ENCODE data around the gene CDH23. TPM values are rescaled to one million over a fixed set of nuclear protein-coding genes. Genes with fewer than 3 reads are reported as not detected.

The CDH23 gene
- total RNA-seq, 2 experiments from 2014 or later, result 4.6 to 5.2 TPM

DNA sequence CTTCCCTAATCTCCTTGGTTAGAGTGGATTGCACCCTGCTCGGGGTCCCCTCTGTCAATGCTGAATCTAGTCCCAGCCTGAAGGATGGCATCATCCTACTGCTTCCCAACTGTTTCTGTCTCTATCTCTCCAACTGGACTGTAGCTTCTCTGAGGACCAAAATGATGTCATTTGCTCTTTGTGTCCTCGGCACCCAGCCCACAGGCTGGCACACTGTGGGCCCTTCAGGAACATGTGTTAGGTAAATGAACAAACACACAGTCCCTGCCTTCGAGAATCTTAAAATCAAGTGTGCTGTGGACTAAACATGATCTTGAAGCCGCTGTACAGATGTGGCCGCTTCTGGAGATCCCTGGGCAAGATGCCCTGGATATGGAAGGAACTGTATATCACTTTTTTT, 5.0 kb upstream of the CDH23 start:
- H3K4me1 Mint-ChIP-seq (ENCODE audit: low read depth), result no peaks in the 10 kb centered on the region
- ChIA-PET CTCF (interaction anchor here (0.5 kb wide), 1 partner anchor 8 kb away, joined by 3 read pairs; no protein-coding TSS in a partner anchor), POLR2A (no interaction called here)
- no peak overlapping the region for H3K27ac ChIP-seq (ENCODE audit: low read depth in 1 of 2, low read length in 2 of 2)
- H3K27me3 Mint-ChIP-seq, result peaks cover 41% of the 10 kb centered on the region
- H3K4me3 Mint-ChIP-seq, result no peak overlapping the region
- intact Hi-C loops (cut with DNase I, micrococcal nuclease), result no loop called here
- no peak overlapping the region for H3K27ac Mint-ChIP-seq
- H3K4me1 ChIP-seq (ENCODE audit: insufficient read depth, low read length), result peaks cover 7% of the 10 kb centered on the region
- peaks cover 24 to 30% of the 10 kb centered on the region in 2 experiments for H3K27me3 ChIP-seq (ENCODE audit: control insufficient read depth in 1 of 2, insufficient read depth in 2 of 2, low read length in 2 of 2)
- H3K4me3 ChIP-seq (ENCODE audit: low read length), result no peak overlapping the region
- no peaks in the 10 kb centered on the region for H3K36me3 ChIP-seq (ENCODE audit: insufficient read depth, low read length)
- H3K9me3 ChIP-seq (ENCODE audit: control insufficient read depth in 1 of 2, insufficient read depth in 1 of 2, low read length in 2 of 2), result no peaks in the 10 kb centered on the region
- DNase-seq (no peak), ATAC-seq (ENCODE audit: poor library complexity) (no peak)
- no peaks in the 10 kb centered on the region for H3K36me3 Mint-ChIP-seq (ENCODE audit: low read depth)
- TF ChIP-seq, protein P1, sequence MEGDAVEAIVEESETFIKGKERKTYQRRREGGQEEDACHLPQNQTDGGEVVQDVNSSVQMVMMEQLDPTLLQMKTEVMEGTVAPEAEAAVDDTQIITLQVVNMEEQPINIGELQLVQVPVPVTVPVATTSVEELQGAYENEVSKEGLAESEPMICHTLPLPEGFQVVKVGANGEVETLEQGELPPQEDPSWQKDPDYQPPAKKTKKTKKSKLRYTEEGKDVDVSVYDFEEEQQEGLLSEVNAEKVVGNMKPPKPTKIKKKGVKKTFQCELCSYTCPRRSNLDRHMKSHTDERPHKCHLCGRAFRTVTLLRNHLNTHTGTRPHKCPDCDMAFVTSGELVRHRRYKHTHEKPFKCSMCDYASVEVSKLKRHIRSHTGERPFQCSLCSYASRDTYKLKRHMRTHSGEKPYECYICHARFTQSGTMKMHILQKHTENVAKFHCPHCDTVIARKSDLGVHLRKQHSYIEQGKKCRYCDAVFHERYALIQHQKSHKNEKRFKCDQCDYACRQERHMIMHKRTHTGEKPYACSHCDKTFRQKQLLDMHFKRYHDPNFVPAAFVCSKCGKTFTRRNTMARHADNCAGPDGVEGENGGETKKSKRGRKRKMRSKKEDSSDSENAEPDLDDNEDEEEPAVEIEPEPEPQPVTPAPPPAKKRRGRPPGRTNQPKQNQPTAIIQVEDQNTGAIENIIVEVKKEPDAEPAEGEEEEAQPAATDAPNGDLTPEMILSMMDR (IDR thresholded peaks at IDR 0.05), result no peak
- no peaks in the 10 kb centered on the region for H3K9me3 Mint-ChIP-seq

DNA sequence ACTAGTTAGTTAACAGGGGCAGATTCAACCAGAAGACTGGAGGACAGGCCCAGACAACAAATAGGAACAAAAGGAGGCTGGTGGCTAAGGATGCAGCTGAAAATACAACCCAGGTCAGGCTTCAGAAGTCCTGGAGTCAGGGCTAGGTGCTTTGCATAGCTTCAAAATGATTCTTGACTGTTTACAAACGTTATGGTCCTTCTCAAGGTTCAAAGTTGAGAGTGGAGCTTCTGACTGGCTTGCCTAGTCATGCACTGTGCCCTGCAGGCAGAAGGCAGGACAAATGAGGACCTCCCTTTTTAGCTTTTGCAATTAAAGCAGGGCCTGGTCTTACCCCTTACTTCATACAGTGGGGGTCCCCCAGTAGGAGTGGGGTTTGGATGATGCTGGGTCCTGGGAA, 4.4 kb upstream of the CDH23 start:
- DNase-seq, result no peak
- no peak for ATAC-seq (ENCODE audit: poor library complexity)
- TF ChIP-seq, protein P1 (IDR thresholded peaks at IDR 0.05), result no peak
- Mint-ChIP-seq H3K4me3 (no peak overlapping the region), H3K4me1 (ENCODE audit: low read depth) (no peaks in the 10 kb centered on the region), H3K9me3 (no peaks in the 10 kb centered on the region), H3K27ac (no peak overlapping the region), H3K27me3 (peaks cover 41% of the 10 kb centered on the region), H3K36me3 (ENCODE audit: low read depth) (no peaks in the 10 kb centered on the region)
- Histone ChIP-seq H3K27ac (ENCODE audit: low read depth in 1 of 2, low read length in 2 of 2) (no peak overlapping the region), H3K36me3 (ENCODE audit: insufficient read depth, low read length) (no peaks in the 10 kb centered on the region), H3K27me3 (ENCODE audit: control insufficient read depth in 1 of 2, insufficient read depth in 2 of 2, low read length in 2 of 2) (peaks cover 24 to 31% of the 10 kb centered on the region in 2 experiments), H3K4me3 (ENCODE audit: low read length) (no peak overlapping the region), H3K4me1 (ENCODE audit: insufficient read depth, low read length) (peaks cover 8% of the 10 kb centered on the region), H3K9me3 (ENCODE audit: control insufficient read depth in 1 of 2, insufficient read depth in 1 of 2, low read length in 2 of 2) (no peaks in the 10 kb centered on the region)
- ChIA-PET CTCF (interaction anchor here (0.5 kb wide), 1 partner anchor 8 kb away, joined by 3 read pairs; no protein-coding TSS in a partner anchor), POLR2A (no interaction called here)
- intact Hi-C loops (cut with DNase I, micrococcal nuclease), result no loop called here

DNA sequence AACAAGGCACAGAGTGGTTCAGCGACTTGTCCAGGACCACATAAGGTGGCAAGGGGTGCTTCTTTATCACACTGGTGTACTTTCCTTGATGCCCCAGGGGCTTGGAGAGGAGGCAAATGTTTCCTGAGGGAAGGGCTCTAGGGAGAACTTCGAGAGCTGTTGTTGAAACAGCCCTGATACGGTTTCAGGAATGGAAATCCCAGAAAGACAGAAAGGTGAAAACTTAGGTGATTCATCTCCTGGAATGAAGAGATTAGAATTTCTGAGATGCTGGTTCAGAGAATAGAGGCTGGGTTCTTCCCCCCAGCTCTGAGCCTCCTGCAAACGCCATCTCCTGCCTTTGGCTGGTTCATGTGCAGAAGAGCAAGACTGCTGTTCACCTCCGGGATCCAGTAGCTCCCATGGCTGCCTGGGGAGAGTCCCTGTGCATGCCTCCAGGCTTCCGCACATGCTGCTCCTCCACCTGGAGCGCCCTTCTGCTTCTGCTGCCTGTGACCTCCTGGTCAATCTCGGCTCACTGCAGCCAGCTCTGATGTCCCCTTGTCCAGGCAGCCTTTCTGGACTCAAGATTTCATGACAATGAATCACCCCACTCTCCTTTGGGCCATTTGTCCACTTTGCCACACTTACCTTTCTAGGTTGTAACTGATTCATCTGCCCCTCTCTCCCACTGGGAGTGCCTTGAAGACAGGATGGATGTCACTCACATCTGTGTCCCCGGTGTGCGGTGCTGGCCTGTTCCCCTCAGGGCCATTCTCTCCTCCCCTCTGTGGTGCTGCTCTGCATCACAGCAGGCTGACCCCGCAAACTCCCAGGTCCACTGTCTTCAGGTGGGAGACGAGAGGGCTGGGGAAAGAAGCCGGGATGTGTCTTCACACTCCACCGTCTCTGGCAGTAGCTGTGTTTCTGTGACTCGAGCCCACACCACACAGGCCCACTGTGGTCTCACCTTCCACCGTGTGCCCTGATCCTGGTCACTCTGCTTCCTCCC, 3.6 kb upstream of the CDH23 start:
- POLR2A ChIA-PET, result no interaction called here
- H3K27me3 Mint-ChIP-seq, result peaks cover 44% of the 10 kb centered on the region

More for the DNA sequence above, 3.6 kb upstream of the CDH23 start:
- CTCF ChIA-PET, result no interaction called here
- intact Hi-C loops (cut with DNase I, micrococcal nuclease), result no loop called here
- Mint-ChIP-seq H3K36me3 (ENCODE audit: low read depth) (no peaks in the 10 kb centered on the region), H3K9me3 (no peaks in the 10 kb centered on the region), H3K4me1 (ENCODE audit: low read depth) (peaks cover 3% of the 10 kb centered on the region), H3K27ac (no peak overlapping the region), H3K4me3 (no peak overlapping the region)
- DNase-seq (no peak), ATAC-seq (ENCODE audit: poor library complexity) (no peak)
- Histone ChIP-seq H3K4me1 (ENCODE audit: insufficient read depth, low read length) (peaks cover 16% of the 10 kb centered on the region), H3K27ac (ENCODE audit: low read depth in 1 of 2, low read length in 2 of 2) (no peak overlapping the region), H3K36me3 (ENCODE audit: insufficient read depth, low read length) (no peaks in the 10 kb centered on the region), H3K9me3 (ENCODE audit: control insufficient read depth in 1 of 2, insufficient read depth in 1 of 2, low read length in 2 of 2) (peaks cover 0 to 7% of the 10 kb centered on the region in 2 experiments), H3K27me3 (ENCODE audit: control insufficient read depth in 1 of 2, insufficient read depth in 2 of 2, low read length in 2 of 2) (peaks cover 32 to 39% of the 10 kb centered on the region in 2 experiments), H3K4me3 (ENCODE audit: low read length) (no peak overlapping the region)
- TF ChIP-seq, protein P1 (IDR thresholded peaks at IDR 0.05), result no peak
